ENCODE measurements around the gene GALNT6. TPM values are rescaled to one million over a fixed set of nuclear protein-coding genes. Genes with fewer than 3 reads are reported as not detected.

Gene GALNT6
- total and polyA plus RNA-seq, 2 of the 13 experiments (the other 11 are each of a cell fraction or from before 2014, with no cell fraction given) = 1.0 to 1.1 TPM

GRCh38 chr12:51424094-51424661 is 33.0 kb upstream of the GALNT6 start:
- Histone ChIP-seq H3K27me3 (ENCODE audit: control insufficient read depth in 1 of 2, insufficient read depth in 2 of 2, low read length in 2 of 2) (peaks cover 0 to 8% of the 10 kb centered on the region in 2 experiments; a peak in 2 of 5 replicates), H3K4me2 (ENCODE audit: low read depth, low read length) (no peak overlapping the region), H3K9me3 (ENCODE audit: low read length) (no peaks in the 10 kb centered on the region), H3K4me3 (replicated peaks in 1 of 3; ENCODE audit: insufficient read depth in 1 of 3, low read depth in 2 of 3, low read length in 3 of 3) (peak overlapping the region in 1 of 3 experiments; percentile 51; a peak in 1 of 6 replicates), H3K27ac (ENCODE audit: extremely low read length, insufficient read depth, low read length) (no peak overlapping the region), H3K36me3 (replicated peaks in 1 of 2; ENCODE audit: control insufficient read depth in 1 of 2, insufficient read depth in 2 of 2, low read length in 2 of 2) (no peaks in the 10 kb centered on the region), H2AFZ (ENCODE audit: low read length) (no peak overlapping the region), H3K4me1 (ENCODE audit: insufficient read depth, low read length) (no peaks in the 10 kb centered on the region), H3K9ac (ENCODE audit: insufficient read depth, low read depth, low read length) (no peak overlapping the region), H4K20me1 (ENCODE audit: insufficient read depth, low read length) (no peaks in the 10 kb centered on the region), H3K79me2 (ENCODE audit: insufficient read depth, low read length) (no peaks in the 10 kb centered on the region)
- intact Hi-C loops (cut with micrococcal nuclease; ENCODE audit: unreplicated experiment) (loop anchor here (5.0 kb wide), 1 partner anchor 388 kb away; a partner anchor contains a TSS), in situ Hi-C loops (cut with HindIII; ENCODE audit: extremely low pct_ligation_motif_present, low pct_unique_long_range_greater_than_20kb) (loop anchor here (5.0 kb wide), 3 partner anchors 103 to 393 kb away; no protein-coding TSS in a partner anchor)
- FAIRE-seq (no peak), DNase-seq (ENCODE audit: low spot score) (no peak), ATAC-seq (no peak)
- no TSS peak for BruUV-seq (replicated peaks)
- TF ChIP-seq ZNF772 (CRISPR knock-in tag; IDR thresholded peaks at IDR 0.05) (no peak), CAMTA2 (CRISPR knock-in tag; IDR thresholded peaks at IDR 0.05; ENCODE audit: borderline replicate concordance) (no peak), ZNF687 (CRISPR knock-in tag; IDR thresholded peaks at IDR 0.05) (no peak)
- 35% methylated on average over 9 of the region's 10 CpGs for WGBS (ENCODE audit: low lambda C conversion rate)
- POLR2A ChIA-PET = no interaction called here
- CTCF ChIA-PET (ENCODE audit: low intra/inter-chr PET ratio, low total read pairs) = interaction anchor here (1.8 kb wide), 1 partner anchor 107 kb away, joined by 16 read pairs; no protein-coding TSS in a partner anchor

All from HepG2 (cell line).